Measurements from ENCODE around the gene DNER. TPM values are rescaled to one million over a fixed set of nuclear protein-coding genes. Genes with fewer than 3 reads are reported as not detected.

Gene DNER
- total and polyA plus RNA-seq, 2 donors (not counting 1 experiment from before 2014, with no cell fraction given) = not detected

DNA sequence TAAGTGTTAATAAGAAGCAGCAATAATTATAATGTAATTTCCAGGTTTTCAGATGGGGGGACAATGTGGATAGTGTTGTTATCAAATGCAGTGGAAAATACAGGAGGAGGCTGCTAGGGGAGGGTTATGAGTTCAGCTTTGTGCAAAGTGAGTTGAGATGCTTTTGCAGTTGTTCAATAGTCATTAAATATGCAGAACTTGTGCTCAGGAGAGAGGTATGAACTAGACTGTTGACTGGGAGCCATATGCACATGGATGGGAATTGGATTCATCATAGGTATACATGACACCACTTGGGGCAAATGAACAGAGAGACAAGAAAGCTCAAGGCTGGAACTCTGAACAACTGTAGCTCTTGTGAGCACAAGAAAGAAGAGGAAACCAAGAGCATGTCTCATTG, 261.1 kb downstream of the DNER start:
- Histone ChIP-seq H3K4me3 (ENCODE audit: control extremely low read depth in 1 of 5, extremely low read depth in 1 of 5, insufficient read depth in 1 of 5, low read depth in 2 of 5, low read length in 4 of 5) (no peak overlapping the region), H3K36me3 (replicated peaks in 1 of 2; ENCODE audit: control extremely low read depth in 1 of 2, control insufficient read depth in 1 of 2, extremely low read depth in 1 of 2, insufficient read depth in 2 of 2, low read length in 1 of 2) (no peaks in the 10 kb centered on the region), H3K9ac (ENCODE audit: low read length) (no peak overlapping the region), H3K4me1 (ENCODE audit: control insufficient read depth in 2 of 2, insufficient read depth in 2 of 2, low read length in 2 of 2) (no peaks in the 10 kb centered on the region), H4K20me1 (ENCODE audit: control insufficient read depth, insufficient read depth, low read length, poor library complexity, severe bottlenecking) (no peaks in the 10 kb centered on the region), H3K27me3 (replicated peaks in 1 of 4; ENCODE audit: control extremely low read depth in 1 of 4, control insufficient read depth in 3 of 4, insufficient read depth in 4 of 4, low read length in 3 of 4) (no peaks in the 10 kb centered on the region), H3K27ac (ENCODE audit: low read length in 2 of 2) (no peak overlapping the region), H3K79me2 (ENCODE audit: control insufficient read depth, insufficient read depth, low read length) (no peaks in the 10 kb centered on the region), H3K4me2 (replicated peaks; ENCODE audit: low read depth, low read length, poor library complexity, severe bottlenecking) (no peak overlapping the region), H2AFZ (ENCODE audit: insufficient read depth, low read depth, low read length, poor library complexity, severe bottlenecking) (no peak overlapping the region), H3K9me3 (ENCODE audit: control extremely low read depth in 1 of 3, control insufficient read depth in 2 of 3, insufficient read depth in 1 of 3, low read length in 2 of 3) (no peaks in the 10 kb centered on the region)
- no peaks in the 10 kb centered on the region for H3K4me1 Mint-ChIP-seq
- no peak overlapping the region for H3K27ac Mint-ChIP-seq
- H3K27me3 Mint-ChIP-seq = peaks cover 11% of the 10 kb centered on the region
- no peak for DNase-seq
- intact Hi-C loops (cut with micrococcal nuclease) = no loop called here
- ChIA-PET POLR2A (no interaction called here), CTCF (no interaction called here)
- H3K4me3 Mint-ChIP-seq = no peak overlapping the region
- no peak for ATAC-seq (ENCODE audit: low read depth)
- H3K9me3 Mint-ChIP-seq (ENCODE audit: insufficient read depth) = no peaks in the 10 kb centered on the region
- TF ChIP-seq, protein P1, sequence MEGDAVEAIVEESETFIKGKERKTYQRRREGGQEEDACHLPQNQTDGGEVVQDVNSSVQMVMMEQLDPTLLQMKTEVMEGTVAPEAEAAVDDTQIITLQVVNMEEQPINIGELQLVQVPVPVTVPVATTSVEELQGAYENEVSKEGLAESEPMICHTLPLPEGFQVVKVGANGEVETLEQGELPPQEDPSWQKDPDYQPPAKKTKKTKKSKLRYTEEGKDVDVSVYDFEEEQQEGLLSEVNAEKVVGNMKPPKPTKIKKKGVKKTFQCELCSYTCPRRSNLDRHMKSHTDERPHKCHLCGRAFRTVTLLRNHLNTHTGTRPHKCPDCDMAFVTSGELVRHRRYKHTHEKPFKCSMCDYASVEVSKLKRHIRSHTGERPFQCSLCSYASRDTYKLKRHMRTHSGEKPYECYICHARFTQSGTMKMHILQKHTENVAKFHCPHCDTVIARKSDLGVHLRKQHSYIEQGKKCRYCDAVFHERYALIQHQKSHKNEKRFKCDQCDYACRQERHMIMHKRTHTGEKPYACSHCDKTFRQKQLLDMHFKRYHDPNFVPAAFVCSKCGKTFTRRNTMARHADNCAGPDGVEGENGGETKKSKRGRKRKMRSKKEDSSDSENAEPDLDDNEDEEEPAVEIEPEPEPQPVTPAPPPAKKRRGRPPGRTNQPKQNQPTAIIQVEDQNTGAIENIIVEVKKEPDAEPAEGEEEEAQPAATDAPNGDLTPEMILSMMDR (IDR thresholded peaks at IDR 0.05) = no peak

DNA sequence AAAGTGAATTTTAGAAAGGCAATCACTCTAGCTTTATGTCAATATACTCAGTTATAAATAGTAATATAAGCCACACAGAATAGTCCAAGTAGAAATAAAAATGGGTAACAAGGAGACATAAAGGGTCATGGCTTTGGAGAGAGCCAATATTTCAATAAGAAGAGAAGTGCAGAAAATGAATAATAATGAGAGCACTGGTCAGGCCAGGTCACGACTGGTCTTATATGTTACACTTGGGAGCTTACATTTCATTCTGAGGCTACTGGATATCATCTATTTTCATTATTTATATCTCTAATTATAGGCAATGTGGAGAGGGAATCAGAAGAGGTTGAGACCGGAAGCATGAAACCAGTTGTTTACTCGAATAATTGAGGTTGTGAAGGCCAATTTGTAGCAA, 262.5 kb downstream of the DNER start:
- no peaks in the 10 kb centered on the region for H3K4me1 ChIP-seq (ENCODE audit: control insufficient read depth in 2 of 2, insufficient read depth in 2 of 2, low read length in 2 of 2)
- H3K27me3 Mint-ChIP-seq = peaks cover 11% of the 10 kb centered on the region
- DNase-seq (no peak), ATAC-seq (ENCODE audit: low read depth) (no peak)
- no peak for TF ChIP-seq EZH2 (IDR thresholded peaks at IDR 0.05; ENCODE audit: borderline replicate concordance, insufficient read depth, low read depth, low read length, poor library complexity, severe bottlenecking)
- TF ChIP-seq, protein P1 (IDR thresholded peaks at IDR 0.05) = no peak
- intact Hi-C loops (cut with micrococcal nuclease) = no loop called here
- H3K4me3 ChIP-seq (ENCODE audit: control extremely low read depth in 1 of 5, extremely low read depth in 1 of 5, insufficient read depth in 1 of 5, low read depth in 2 of 5, low read length in 4 of 5) = no peak overlapping the region
- no peak overlapping the region for H3K27ac ChIP-seq (ENCODE audit: low read length in 2 of 2)
- no peak overlapping the region for H3K27ac Mint-ChIP-seq
- no peaks in the 10 kb centered on the region for H3K36me3 ChIP-seq (replicated peaks in 1 of 2; ENCODE audit: control extremely low read depth in 1 of 2, control insufficient read depth in 1 of 2, extremely low read depth in 1 of 2, insufficient read depth in 2 of 2, low read length in 1 of 2)
- no peaks in the 10 kb centered on the region for H3K4me1 Mint-ChIP-seq
- no peaks in the 10 kb centered on the region for H3K27me3 ChIP-seq (replicated peaks in 1 of 4; ENCODE audit: control extremely low read depth in 1 of 4, control insufficient read depth in 3 of 4, insufficient read depth in 4 of 4, low read length in 3 of 4)
- WGBS (ENCODE audit: insufficient coverage) = no CpG with 5 or more reads among the region's 3 CpGs
- no peaks in the 10 kb centered on the region for H4K20me1 ChIP-seq (ENCODE audit: control insufficient read depth, insufficient read depth, low read length, poor library complexity, severe bottlenecking)
- no peaks in the 10 kb centered on the region for H3K79me2 ChIP-seq (ENCODE audit: control insufficient read depth, insufficient read depth, low read length)
- CTCF ChIA-PET = no interaction called here
- H2AFZ ChIP-seq (ENCODE audit: insufficient read depth, low read depth, low read length, poor library complexity, severe bottlenecking) = no peak overlapping the region
- no peak overlapping the region for H3K9ac ChIP-seq (ENCODE audit: low read length)
- no peaks in the 10 kb centered on the region for H3K9me3 Mint-ChIP-seq (ENCODE audit: insufficient read depth)
- H3K9me3 ChIP-seq (ENCODE audit: control extremely low read depth in 1 of 3, control insufficient read depth in 2 of 3, insufficient read depth in 1 of 3, low read length in 2 of 3) = peaks cover 0 to 4% (median 0%) of the 10 kb centered on the region in 3 donors
- no peak overlapping the region for H3K4me2 ChIP-seq (replicated peaks; ENCODE audit: low read depth, low read length, poor library complexity, severe bottlenecking)
- POLR2A ChIA-PET = no interaction called here
- H3K4me3 Mint-ChIP-seq = no peak overlapping the region
